Mammary epithelial cell (primary cell): Measurements from ENCODE around the gene CIITA.

ENCODE experiments used
- CTCF ChIP-seq, 2 donors: IDR thresholded peaks in 1 of 2; conservative IDR thresholded peaks in 1 of 2; 2 replicates each; pipeline ENCODE4 v1.5.1; 2011 to 2012; ENCODE audit warnings: inconsistent platforms in 2 of 2, low read length in 2 of 2, mild to moderate bottlenecking in 2 of 2, control low read depth in 1 of 2, low read depth in 1 of 2; ENCODE audit not compliant: insufficient read depth in 1 of 2; ENCODE audit errors: extremely low read depth in 1 of 2
- EZH2 ChIP-seq: IDR thresholded peaks from 2 replicates; pipeline ENCODE4 v1.6.1; 2012; ENCODE audit warnings: low read length, inconsistent platforms, borderline replicate concordance

- TF ChIP-seq CTCF (conservative IDR thresholded peaks at IDR 0.05 in 1 of 2, IDR thresholded peaks at IDR 0.05 in 1 of 2; ENCODE audit: extremely low read depth in 1 of 2, insufficient read depth in 1 of 2, low read depth in 1 of 2, low read length in 2 of 2) (no peak), EZH2 (no peak)
These were observed 18.3 kb downstream of the CIITA start for GRCh38 chr16:10895053-10895946.
